HepG2 (cell line): ENCODE data around the gene CTAG1A. TPM values are rescaled to one million over a fixed set of nuclear protein-coding genes. Genes with fewer than 3 reads are reported as not detected.

ENCODE experiments used
- AGO1 ChIP-seq: fragments of 200-400 bp; formaldehyde crosslinking; IDR thresholded peaks from 2 replicates; pipeline ENCODE4 v1.6.1; 2017; ENCODE audit warnings: mild to moderate bottlenecking, low read depth, low read length, moderate library complexity; ENCODE audit not compliant: poor library complexity, severe bottlenecking
- EED ChIP-seq: sonication (generic); formaldehyde crosslinking; IDR thresholded peaks from 2 replicates; pipeline ENCODE4 v1.5.0; 2020; ENCODE audit warnings: mild to moderate bottlenecking, missing genetic modification reagents
- GATA4 ChIP-seq: sonication (generic); IDR thresholded peaks from 2 replicates; pipeline ENCODE4 v1.6.1; 2016; ENCODE audit warnings: antibody characterized with exemption, low read depth, borderline replicate concordance
- GATAD1 ChIP-seq: IDR thresholded peaks from 2 replicates; pipeline ENCODE4 v1.6.1; 2016; ENCODE audit warnings: missing genetic modification reagents, missing compliant biosample characterization
- MTA3 ChIP-seq: sonication (generic); formaldehyde crosslinking; IDR thresholded peaks from 2 replicates; pipeline ENCODE4 v1.4.0; 2020; ENCODE audit warnings: missing genetic modification reagents
- POLR2G ChIP-seq: fragments of 200-400 bp; formaldehyde crosslinking; IDR thresholded peaks from 2 replicates; pipeline ENCODE4 v1.6.1; 2018; ENCODE audit warnings: mild to moderate bottlenecking, low read depth, low read length, moderate library complexity
- PRMT3 ChIP-seq: sonication (generic); formaldehyde crosslinking; IDR thresholded peaks from 2 replicates; pipeline ENCODE4 v1.8.1; 2022; ENCODE audit warnings: low read depth, mild to moderate bottlenecking, moderate library complexity, missing genetic modification reagents, borderline replicate concordance
- RARA ChIP-seq: IDR thresholded peaks from 2 replicates; pipeline ENCODE4 v1.6.1; 2016; ENCODE audit warnings: missing genetic modification reagents, missing compliant biosample characterization
- SOX6 ChIP-seq, 2 experiments: fragments of 450-650 bp in 1 of 2; sonication (generic) in 1 of 2; formaldehyde crosslinking in 1 of 2; IDR thresholded peaks; 2 replicates each; pipeline versions ENCODE4 v1.4.0 to v1.6.1; 2017 to 2020; ENCODE audit warnings: antibody characterized with exemption in 1 of 2, mild to moderate bottlenecking in 1 of 2, missing genetic modification reagents in 1 of 2
- TAF1 ChIP-seq: sonication (generic); formaldehyde crosslinking; IDR thresholded peaks from 2 replicates; pipeline ENCODE4 v1.4.0; 2020; ENCODE audit warnings: missing genetic modification reagents
- U2AF2 ChIP-seq: fragments of 200-400 bp; formaldehyde crosslinking; IDR thresholded peaks from 2 replicates; pipeline ENCODE4 v1.6.1; 2017; ENCODE audit warnings: low read depth, mild to moderate bottlenecking, low read length
- YEATS4 ChIP-seq: sonication (generic); formaldehyde crosslinking; IDR thresholded peaks from 2 replicates; pipeline ENCODE4 v1.4.0; 2020; ENCODE audit warnings: missing genetic modification reagents, borderline replicate concordance
- ZKSCAN1 ChIP-seq: fragments of 150-350 bp; IDR thresholded peaks from 2 replicates; pipeline ENCODE4 v1.6.1; 2014; ENCODE audit warnings: low read length
- ZNF333 ChIP-seq: sonication (generic); formaldehyde crosslinking; IDR thresholded peaks from 2 replicates; pipeline ENCODE4 v1.4.0; 2020; ENCODE audit warnings: mild to moderate bottlenecking, missing genetic modification reagents, borderline replicate concordance
- ZNF468 ChIP-seq: sonication (generic); formaldehyde crosslinking; IDR thresholded peaks from 2 replicates; pipeline ENCODE4 v1.8.0; 2022; ENCODE audit warnings: mild to moderate bottlenecking, moderate library complexity, missing genetic modification reagents
- ZNF572 ChIP-seq: sonication (generic); formaldehyde crosslinking; IDR thresholded peaks from 2 replicates; pipeline ENCODE4 v1.5.1; 2020; ENCODE audit warnings: mild to moderate bottlenecking, missing genetic modification reagents
- ZNF7 ChIP-seq: IDR thresholded peaks from 2 replicates; pipeline ENCODE4 v1.6.1; 2016; ENCODE audit warnings: missing biosample characterization, missing genetic modification reagents
- ZNF709 ChIP-seq: sonication (generic); formaldehyde crosslinking; IDR thresholded peaks from 2 replicates; pipeline ENCODE4 v1.5.0; 2020; ENCODE audit warnings: mild to moderate bottlenecking, missing genetic modification reagents
- ZNF737 ChIP-seq: sonication (generic); formaldehyde crosslinking; IDR thresholded peaks from 2 replicates; pipeline ENCODE4 v1.5.0; 2020; ENCODE audit warnings: missing genetic modification reagents, mild to moderate bottlenecking, borderline replicate concordance
- polyA plus RNA-seq, 8 experiments: library from polyadenylated mRNA; depleted of rRNA in 3 of 8; stranded (reverse) in 7 of 8; unstranded in 1 of 8; fragments of >200 nt; fragmentation: Illumina TruSeq in 4 of 8; extraction: Trizol in 4 of 8; gene quantifications; 2 replicates each; pipeline versions ENCODE4 v1.2.1 to v1.2.3, GENCODE V29; 2011 to 2016; ENCODE audit warnings: low read depth in 4 of 8, missing spikeins in 1 of 8, mixed read lengths in 1 of 8; ENCODE audit not compliant: insufficient read depth in 1 of 8
- total RNA-seq, 5 experiments: library from RNA; depleted of rRNA; stranded (reverse); fragments of >200 nt; fragmentation: Illumina TruSeq; extraction: Trizol; gene quantifications; 2 replicates each; pipeline ENCODE4 v1.2.3, GENCODE V29; 2016; ENCODE audit warnings: low read depth in 1 of 5
- TF ChIP-seq, protein P1 (sequence below): sonication (generic); formaldehyde crosslinking; IDR thresholded peaks from 2 replicates; pipeline ENCODE4 v1.4.0; 2020; ENCODE audit warnings: missing genetic modification reagents, borderline replicate concordance
- TF ChIP-seq, protein P2 (sequence below): sonication (generic); formaldehyde crosslinking; IDR thresholded peaks from 2 replicates; pipeline ENCODE4 v1.4.0; 2020; ENCODE audit warnings: low read depth, missing genetic modification reagents
- TF ChIP-seq, protein P3 (sequence below): sonication (generic); formaldehyde crosslinking; IDR thresholded peaks from 2 replicates; pipeline ENCODE4 v1.4.0; 2020; ENCODE audit warnings: mild to moderate bottlenecking, missing genetic modification reagents, borderline replicate concordance
- TF ChIP-seq, protein P4 (sequence below): fragments of 450-650 bp; IDR thresholded peaks from 2 replicates; pipeline ENCODE4 v1.6.1; 2017; ENCODE audit warnings: mild to moderate bottlenecking

The CTAG1A gene
- total and polyA plus RNA-seq, 2 of the 13 experiments (the other 11 are each of a cell fraction or from before 2014, with no cell fraction given) = not detected

DNA sequence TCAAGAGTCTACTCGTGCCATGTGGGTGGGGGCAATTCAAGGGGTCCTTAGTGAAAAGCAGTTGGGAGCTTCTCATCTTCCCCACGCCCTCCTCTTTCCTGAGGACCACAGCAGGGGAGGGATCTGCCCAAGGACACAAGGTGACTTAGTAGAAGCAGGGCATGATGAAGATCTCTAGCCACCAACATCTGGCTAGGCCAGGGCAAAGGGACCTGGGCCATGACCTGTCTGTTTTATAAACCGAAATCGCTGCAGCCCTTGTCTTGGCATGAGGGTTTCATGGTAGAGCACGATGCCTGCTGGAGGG is 43.4 kb upstream of the CTAG1A start (continued):
- TF ChIP-seq ZNF709 (CRISPR knock-in tag) (no peak), RARA (CRISPR knock-in tag) (no peak), POLR2G (peak; percentile 44; the same call in 1 of the 2 replicates), U2AF2 (no peak), TAF1 (peak; percentile 2; the same call in 1 of the 2 replicates), EED (no peak), ZNF7 (CRISPR knock-in tag) (no peak), GATA4 (no peak), ZKSCAN1 (no peak), ZNF737 (no peak), YEATS4 (CRISPR knock-in tag) (peak; percentile 6; the same call in 1 of the 2 replicates), ZNF572 (no peak), ZNF468 (CRISPR knock-in tag) (no peak), AGO1 (no peak), MTA3 (CRISPR knock-in tag) (no peak), GATAD1 (no peak), SOX6 (IDR thresholded peaks at IDR 0.05) (no peak), SOX6 (CRISPR knock-in tag; IDR thresholded peaks at IDR 0.05) (no peak), ZNF333 (CRISPR knock-in tag) (no peak), PRMT3 (CRISPR knock-in tag) (no peak)
- TF ChIP-seq, protein P1, sequence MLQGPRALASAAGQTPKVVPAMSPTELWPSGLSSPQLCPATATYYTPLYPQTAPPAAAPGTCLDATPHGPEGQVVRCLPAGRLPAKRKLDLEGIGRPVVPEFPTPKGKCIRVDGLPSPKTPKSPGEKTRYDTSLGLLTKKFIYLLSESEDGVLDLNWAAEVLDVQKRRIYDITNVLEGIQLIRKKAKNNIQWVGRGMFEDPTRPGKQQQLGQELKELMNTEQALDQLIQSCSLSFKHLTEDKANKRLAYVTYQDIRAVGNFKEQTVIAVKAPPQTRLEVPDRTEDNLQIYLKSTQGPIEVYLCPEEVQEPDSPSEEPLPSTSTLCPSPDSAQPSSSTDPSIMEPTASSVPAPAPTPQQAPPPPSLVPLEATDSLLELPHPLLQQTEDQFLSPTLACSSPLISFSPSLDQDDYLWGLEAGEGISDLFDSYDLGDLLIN = no peak
- TF ChIP-seq, protein P2, sequence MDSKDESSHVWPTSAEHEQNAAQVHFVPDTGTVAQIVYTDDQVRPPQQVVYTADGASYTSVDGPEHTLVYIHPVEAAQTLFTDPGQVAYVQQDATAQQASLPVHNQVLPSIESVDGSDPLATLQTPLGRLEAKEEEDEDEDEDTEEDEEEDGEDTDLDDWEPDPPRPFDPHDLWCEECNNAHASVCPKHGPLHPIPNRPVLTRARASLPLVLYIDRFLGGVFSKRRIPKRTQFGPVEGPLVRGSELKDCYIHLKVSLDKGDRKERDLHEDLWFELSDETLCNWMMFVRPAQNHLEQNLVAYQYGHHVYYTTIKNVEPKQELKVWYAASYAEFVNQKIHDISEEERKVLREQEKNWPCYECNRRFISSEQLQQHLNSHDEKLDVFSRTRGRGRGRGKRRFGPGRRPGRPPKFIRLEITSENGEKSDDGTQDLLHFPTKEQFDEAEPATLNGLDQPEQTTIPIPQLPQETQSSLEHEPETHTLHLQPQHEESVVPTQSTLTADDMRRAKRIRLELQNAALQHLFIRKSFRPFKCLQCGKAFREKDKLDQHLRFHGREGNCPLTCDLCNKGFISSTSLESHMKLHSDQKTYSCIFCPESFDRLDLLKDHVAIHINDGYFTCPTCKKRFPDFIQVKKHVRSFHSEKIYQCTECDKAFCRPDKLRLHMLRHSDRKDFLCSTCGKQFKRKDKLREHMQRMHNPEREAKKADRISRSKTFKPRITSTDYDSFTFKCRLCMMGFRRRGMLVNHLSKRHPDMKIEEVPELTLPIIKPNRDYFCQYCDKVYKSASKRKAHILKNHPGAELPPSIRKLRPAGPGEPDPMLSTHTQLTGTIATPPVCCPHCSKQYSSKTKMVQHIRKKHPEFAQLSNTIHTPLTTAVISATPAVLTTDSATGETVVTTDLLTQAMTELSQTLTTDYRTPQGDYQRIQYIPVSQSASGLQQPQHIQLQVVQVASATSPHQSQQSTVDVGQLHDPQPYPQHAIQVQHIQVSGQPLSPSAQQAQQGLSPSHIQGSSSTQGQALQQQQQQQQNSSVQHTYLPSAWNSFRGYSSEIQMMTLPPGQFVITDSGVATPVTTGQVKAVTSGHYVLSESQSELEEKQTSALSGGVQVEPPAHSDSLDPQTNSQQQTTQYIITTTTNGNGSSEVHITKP (CRISPR knock-in tag) = no peak
- TF ChIP-seq, protein P3, sequence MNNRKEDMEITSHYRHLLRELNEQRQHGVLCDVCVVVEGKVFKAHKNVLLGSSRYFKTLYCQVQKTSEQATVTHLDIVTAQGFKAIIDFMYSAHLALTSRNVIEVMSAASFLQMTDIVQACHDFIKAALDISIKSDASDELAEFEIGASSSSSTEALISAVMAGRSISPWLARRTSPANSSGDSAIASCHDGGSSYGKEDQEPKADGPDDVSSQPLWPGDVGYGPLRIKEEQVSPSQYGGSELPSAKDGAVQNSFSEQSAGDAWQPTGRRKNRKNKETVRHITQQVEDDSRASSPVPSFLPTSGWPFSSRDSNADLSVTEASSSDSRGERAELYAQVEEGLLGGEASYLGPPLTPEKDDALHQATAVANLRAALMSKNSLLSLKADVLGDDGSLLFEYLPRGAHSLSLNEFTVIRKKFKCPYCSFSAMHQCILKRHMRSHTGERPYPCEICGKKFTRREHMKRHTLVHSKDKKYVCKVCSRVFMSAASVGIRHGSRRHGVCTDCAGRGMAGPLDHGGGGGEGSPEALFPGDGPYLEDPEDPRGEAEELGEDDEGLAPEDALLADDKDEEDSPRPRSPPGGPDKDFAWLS (CRISPR knock-in tag) = no peak
- TF ChIP-seq, protein P4, sequence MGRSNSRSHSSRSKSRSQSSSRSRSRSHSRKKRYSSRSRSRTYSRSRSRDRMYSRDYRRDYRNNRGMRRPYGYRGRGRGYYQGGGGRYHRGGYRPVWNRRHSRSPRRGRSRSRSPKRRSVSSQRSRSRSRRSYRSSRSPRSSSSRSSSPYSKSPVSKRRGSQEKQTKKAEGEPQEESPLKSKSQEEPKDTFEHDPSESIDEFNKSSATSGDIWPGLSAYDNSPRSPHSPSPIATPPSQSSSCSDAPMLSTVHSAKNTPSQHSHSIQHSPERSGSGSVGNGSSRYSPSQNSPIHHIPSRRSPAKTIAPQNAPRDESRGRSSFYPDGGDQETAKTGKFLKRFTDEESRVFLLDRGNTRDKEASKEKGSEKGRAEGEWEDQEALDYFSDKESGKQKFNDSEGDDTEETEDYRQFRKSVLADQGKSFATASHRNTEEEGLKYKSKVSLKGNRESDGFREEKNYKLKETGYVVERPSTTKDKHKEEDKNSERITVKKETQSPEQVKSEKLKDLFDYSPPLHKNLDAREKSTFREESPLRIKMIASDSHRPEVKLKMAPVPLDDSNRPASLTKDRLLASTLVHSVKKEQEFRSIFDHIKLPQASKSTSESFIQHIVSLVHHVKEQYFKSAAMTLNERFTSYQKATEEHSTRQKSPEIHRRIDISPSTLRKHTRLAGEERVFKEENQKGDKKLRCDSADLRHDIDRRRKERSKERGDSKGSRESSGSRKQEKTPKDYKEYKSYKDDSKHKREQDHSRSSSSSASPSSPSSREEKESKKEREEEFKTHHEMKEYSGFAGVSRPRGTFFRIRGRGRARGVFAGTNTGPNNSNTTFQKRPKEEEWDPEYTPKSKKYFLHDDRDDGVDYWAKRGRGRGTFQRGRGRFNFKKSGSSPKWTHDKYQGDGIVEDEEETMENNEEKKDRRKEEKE = no peak
